ENCODE results near the gene TSGA10.

The TSGA10 gene

DNA sequence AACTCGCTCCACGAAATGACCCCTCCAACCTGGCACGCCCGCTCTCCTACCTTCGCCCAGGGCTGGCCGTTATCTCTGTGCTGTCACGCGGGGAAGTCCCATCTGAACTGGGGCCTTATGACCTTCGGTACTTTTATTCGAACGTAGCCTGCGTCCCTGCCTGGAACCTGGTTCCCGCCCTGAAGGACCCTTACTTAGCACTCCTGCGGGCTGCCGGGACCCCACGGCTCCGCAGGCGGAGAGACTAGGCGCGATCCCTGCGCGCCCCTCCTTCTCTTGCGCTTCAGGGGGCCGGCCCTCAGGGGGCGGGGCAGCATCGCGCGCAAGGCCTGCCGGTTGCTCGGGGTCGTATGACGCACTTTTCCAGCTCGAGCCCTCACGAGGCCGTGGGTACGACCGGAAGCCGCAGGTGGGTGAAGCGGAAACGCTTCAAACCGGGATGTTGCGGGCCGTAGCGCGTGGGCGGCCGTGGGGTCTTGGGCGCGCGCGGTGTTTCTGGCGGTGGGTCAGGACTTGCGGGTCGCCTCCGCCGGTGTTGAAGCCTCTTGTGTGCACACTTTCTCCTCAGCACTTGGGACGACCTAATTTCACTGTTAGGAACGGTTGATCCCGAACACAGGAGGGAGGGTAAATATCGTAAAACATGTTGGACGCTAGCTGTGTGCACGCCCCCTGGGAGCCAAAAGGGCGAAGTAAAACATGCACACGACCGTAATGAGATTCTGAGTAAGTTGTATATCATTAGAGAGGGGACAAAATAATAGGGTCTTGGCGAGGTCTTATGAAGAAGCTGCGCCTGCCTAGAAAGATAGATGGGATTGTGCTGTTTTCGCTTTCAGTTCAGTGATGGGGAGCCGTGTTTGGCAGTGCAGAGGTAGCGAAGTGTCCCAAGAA lies at the start of gene TSGA10, which contains the start of gene LIPT1:
Gene TSGA10 (minus strand): TSS at position 300 of the 894 bp plus-strand sequence. CDS start 45,503 bp downstream, outside the sequence.
Gene LIPT1 (plus strand): TSS at position 325 of the 894 bp plus-strand sequence. CDS start 6,991 bp downstream, outside the sequence.
- TF ChIP-seq, protein P1, sequence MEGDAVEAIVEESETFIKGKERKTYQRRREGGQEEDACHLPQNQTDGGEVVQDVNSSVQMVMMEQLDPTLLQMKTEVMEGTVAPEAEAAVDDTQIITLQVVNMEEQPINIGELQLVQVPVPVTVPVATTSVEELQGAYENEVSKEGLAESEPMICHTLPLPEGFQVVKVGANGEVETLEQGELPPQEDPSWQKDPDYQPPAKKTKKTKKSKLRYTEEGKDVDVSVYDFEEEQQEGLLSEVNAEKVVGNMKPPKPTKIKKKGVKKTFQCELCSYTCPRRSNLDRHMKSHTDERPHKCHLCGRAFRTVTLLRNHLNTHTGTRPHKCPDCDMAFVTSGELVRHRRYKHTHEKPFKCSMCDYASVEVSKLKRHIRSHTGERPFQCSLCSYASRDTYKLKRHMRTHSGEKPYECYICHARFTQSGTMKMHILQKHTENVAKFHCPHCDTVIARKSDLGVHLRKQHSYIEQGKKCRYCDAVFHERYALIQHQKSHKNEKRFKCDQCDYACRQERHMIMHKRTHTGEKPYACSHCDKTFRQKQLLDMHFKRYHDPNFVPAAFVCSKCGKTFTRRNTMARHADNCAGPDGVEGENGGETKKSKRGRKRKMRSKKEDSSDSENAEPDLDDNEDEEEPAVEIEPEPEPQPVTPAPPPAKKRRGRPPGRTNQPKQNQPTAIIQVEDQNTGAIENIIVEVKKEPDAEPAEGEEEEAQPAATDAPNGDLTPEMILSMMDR (IDR thresholded peaks at IDR 0.05): no peak

DNA sequence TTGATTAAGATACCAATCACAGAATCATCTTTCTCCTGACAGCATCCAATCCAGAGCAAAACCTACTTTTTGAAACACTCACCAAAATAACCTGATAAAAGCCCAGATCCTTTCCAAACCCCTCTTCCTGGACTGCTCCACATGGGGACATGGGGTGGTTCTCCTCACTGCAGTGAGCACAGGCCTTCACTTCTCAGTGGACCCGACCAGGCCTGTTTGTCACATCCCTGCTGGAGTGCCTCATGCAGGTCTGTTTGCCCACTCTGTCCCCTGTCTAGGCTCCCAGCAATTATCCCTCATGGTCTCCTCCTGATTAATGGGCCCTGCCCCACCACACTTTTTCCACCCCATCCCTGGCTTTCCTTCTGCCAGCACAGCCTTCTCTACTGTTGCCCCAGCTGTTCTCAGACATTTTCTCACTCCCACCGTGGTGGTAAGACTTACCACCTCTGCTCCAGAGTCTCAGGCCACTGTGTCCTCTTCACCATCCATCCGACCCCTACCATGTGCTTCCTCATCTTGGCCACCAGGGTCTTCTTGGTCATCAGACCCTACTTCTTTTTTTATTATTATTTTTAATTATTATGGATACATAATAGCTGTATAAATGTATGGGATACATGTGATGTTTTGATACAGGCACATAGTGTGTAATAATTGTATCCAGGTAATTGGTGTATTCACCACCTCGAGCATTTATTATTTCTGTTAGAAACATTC lies 47.4 kb upstream of the TSGA10 start:
- TF ChIP-seq, protein P1 (IDR thresholded peaks at IDR 0.05): no peak

- TF ChIP-seq, protein P1 (IDR thresholded peaks at IDR 0.05): no peak
These were observed 45.5 kb upstream of the TSGA10 start for GRCh38 chr2:99200076-99200800.

GRCh38 chr2:99198103-99198841 lies 43.5 kb upstream of the TSGA10 start:
- TF ChIP-seq, protein P1 (IDR thresholded peaks at IDR 0.05): no peak

GRCh38 chr2:99190548-99190947 lies 35.8 kb upstream of the TSGA10 start:
- TF ChIP-seq, protein P1 (IDR thresholded peaks at IDR 0.05): no peak

GRCh38 chr2:99188357-99188756 lies 33.6 kb upstream of the TSGA10 start:
- TF ChIP-seq, protein P1 (IDR thresholded peaks at IDR 0.05): no peak

All from LNCAP (cell line).